Testis (tissue), 3 donors: ENCODE data around the gene NMD3. TPM values are rescaled to one million over a fixed set of nuclear protein-coding genes. Genes with fewer than 3 reads are reported as not detected.

ENCODE experiments used
- DNase-seq: peaks from one replicate; pipeline ENCODE4 v3.0.0-alpha.2; 2019
- H3K27ac ChIP-seq, 2 donors: fragments of 200-600 bp; sonication (generic); one replicate each; pipeline ENCODE4 v1.5.1; 2019
- H3K27me3 ChIP-seq: fragments of 200-600 bp; sonication (generic); one replicate; pipeline ENCODE4 v1.5.1; 2019
- H3K36me3 ChIP-seq: fragments of 200-600 bp; sonication (generic); one replicate; pipeline ENCODE4 v1.5.1; 2017; ENCODE audit warnings: low read depth; ENCODE audit errors: missing control alignments
- H3K4me1 ChIP-seq: fragments of 200-600 bp; sonication (generic); one replicate; pipeline ENCODE4 v1.5.1; 2019
- H3K4me3 ChIP-seq, 2 donors: fragments of 200-600 bp; sonication (generic); one replicate each; pipeline ENCODE4 v1.5.1; 2017 to 2019
- H3K9me3 ChIP-seq: fragments of 200-600 bp; sonication (generic); one replicate; pipeline ENCODE4 v1.5.1; 2017
- POLR2A ChIP-seq: fragments of 450-650 bp; IDR thresholded peaks from one replicate; pipeline ENCODE4 v1.6.1; 2017; ENCODE audit warnings: antibody characterized with exemption, mild to moderate bottlenecking, moderate library complexity
- WGBS, 2 donors: methylation state at CpG; one replicate each; pipeline ENCODE4 v1.1.5; 2018; 5-methylcytosine and 5-hydroxymethylcytosine counted together
- intact Hi-C: fragments of 100-400 bp; cut with DNase I; formaldehyde crosslinking; loops from one replicate; pipeline ENCODE4 v1.15.1; 2023; ENCODE audit warnings: low total_unique reads
- polyA plus RNA-seq: library from polyadenylated mRNA; stranded (reverse); fragments of 350-450 nt; fragmentation: Illumina TruSeq; extraction: RNeasy Lipid Tissue Mini Kit (QIAGEN cat#74804); gene quantifications from one replicate; pipeline ENCODE4 v1.2.3, GENCODE V29; 2014; ENCODE audit warnings: low read depth, low replicate concordance; ENCODE audit not compliant: insufficient read depth
- total RNA-seq, 2 donors: library from RNA; depleted of rRNA; stranded (reverse); fragments of >200 nt; gene quantifications; one replicate each; pipeline ENCODE4 v1.2.3, GENCODE V29; 2016
- TF ChIP-seq, protein P1 (sequence below), 3 experiments: fragments of 450-650 bp in 2 of 3; fragments of 200-600 bp in 1 of 3; sonication (generic) in 1 of 3; IDR thresholded peaks; one replicate each; pipeline ENCODE4 v1.5.1; 2016 to 2019; ENCODE audit warnings: antibody characterized with exemption in 3 of 3, mild to moderate bottlenecking in 2 of 3, moderate library complexity in 1 of 3

Gene NMD3
- total and polyA plus RNA-seq, 3 donors from 2014 or later: 17.5 to 30.5 (median 28.6) TPM

DNA sequence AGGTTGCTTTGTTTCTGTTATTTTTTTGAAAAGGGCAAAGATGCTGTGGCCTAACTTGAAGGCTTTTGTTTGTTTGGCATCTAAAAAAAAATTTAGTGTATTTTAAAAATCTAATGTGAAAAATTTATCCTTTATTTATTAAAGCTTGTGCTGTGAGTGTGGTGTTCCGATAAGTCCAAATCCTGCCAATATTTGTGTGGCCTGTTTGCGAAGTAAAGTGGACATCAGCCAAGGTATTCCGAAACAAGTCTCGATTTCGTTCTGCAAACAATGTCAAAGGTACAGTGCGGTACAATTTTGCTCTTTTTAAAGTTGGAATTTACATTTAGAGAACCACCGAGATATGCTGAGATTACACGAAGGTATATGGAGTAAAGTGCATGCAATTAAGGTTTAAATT lies 3.7 kb downstream of the NMD3 start:
- Histone ChIP-seq H3K36me3 (no peaks in the 10 kb centered on the region), H3K27ac (no peak overlapping the region), H3K27me3 (no peaks in the 10 kb centered on the region), H3K4me1 (peaks cover 6% of the 10 kb centered on the region), H3K9me3 (no peaks in the 10 kb centered on the region), H3K4me3 (no peak overlapping the region)
- WGBS, 2 donors: 91 to 93% methylated on average over 8 of the region's 8 CpGs
- TF ChIP-seq, protein P1, sequence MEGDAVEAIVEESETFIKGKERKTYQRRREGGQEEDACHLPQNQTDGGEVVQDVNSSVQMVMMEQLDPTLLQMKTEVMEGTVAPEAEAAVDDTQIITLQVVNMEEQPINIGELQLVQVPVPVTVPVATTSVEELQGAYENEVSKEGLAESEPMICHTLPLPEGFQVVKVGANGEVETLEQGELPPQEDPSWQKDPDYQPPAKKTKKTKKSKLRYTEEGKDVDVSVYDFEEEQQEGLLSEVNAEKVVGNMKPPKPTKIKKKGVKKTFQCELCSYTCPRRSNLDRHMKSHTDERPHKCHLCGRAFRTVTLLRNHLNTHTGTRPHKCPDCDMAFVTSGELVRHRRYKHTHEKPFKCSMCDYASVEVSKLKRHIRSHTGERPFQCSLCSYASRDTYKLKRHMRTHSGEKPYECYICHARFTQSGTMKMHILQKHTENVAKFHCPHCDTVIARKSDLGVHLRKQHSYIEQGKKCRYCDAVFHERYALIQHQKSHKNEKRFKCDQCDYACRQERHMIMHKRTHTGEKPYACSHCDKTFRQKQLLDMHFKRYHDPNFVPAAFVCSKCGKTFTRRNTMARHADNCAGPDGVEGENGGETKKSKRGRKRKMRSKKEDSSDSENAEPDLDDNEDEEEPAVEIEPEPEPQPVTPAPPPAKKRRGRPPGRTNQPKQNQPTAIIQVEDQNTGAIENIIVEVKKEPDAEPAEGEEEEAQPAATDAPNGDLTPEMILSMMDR (IDR thresholded peaks at IDR 0.05): no peak
- no peak for TF ChIP-seq POLR2A
- intact Hi-C loops: no loop called here
- DNase-seq: no peak

DNA sequence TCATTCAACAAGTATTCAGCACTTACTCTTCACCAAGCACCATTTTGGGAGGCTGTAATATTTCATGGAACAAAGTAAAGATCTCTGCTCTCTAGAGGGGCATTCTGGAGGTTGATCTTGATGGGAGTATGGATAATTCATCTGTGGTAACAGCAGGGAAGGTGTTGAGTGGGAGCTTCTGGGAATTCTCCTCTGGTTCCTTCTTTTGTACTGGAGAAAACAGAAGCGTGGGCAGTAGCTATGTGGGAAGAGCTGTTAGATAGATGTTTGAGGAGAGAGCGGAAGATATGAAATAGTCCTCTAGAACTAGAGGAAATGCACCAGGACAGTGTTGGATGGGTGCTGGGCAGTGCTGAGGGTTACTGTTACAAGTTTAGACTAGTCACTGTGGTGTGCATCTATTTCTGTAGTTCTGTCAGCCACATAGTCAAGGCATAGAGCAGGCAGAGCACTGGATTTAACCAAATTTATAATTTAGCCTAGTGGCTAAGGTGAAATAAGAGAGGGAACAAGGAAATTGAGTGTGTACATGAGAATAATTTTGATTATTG lies 9.6 kb downstream of the NMD3 start:
- intact Hi-C loops: no loop called here
- DNase-seq: no peak
- no peaks in the 10 kb centered on the region for H3K36me3 ChIP-seq
- no peaks in the 10 kb centered on the region for H3K4me1 ChIP-seq
- H3K4me3 ChIP-seq: no peak overlapping the region
- TF ChIP-seq POLR2A: no peak
- TF ChIP-seq, protein P1 (IDR thresholded peaks at IDR 0.05): no peak
- H3K27me3 ChIP-seq: no peaks in the 10 kb centered on the region
- 89 to 92% methylated on average over 2 of the region's 2 CpGs for WGBS, 2 donors
- no peak overlapping the region for H3K27ac ChIP-seq
- H3K9me3 ChIP-seq: no peaks in the 10 kb centered on the region

DNA sequence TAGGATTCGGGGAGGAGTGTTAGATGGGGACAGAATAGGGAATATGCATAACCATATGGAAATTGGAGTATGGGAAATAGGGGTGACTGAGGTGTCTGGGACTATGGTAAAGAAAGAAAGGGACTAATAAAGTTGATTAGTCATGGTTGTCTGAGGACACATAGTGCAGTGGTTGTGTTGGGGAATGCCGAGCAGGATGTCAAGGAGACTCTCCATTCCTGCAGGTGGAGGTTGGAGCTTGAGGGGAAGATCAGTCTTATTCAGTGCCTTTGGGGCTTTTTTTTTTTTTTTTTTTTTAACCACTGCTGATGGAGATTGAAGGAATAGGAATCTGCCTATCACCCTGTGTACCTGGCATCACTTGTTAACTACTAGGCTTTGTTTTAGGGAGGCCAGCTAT lies 10.8 kb downstream of the NMD3 start:
- DNase-seq: no peak
- Histone ChIP-seq H3K36me3 (no peaks in the 10 kb centered on the region), H3K4me3 (no peak overlapping the region), H3K4me1 (no peaks in the 10 kb centered on the region), H3K9me3 (no peaks in the 10 kb centered on the region), H3K27me3 (no peaks in the 10 kb centered on the region), H3K27ac (no peak overlapping the region)
- TF ChIP-seq POLR2A: no peak
- intact Hi-C loops: no loop called here
- 95 to 100% methylated on average over 2 of the region's 2 CpGs for WGBS, 2 donors

DNA sequence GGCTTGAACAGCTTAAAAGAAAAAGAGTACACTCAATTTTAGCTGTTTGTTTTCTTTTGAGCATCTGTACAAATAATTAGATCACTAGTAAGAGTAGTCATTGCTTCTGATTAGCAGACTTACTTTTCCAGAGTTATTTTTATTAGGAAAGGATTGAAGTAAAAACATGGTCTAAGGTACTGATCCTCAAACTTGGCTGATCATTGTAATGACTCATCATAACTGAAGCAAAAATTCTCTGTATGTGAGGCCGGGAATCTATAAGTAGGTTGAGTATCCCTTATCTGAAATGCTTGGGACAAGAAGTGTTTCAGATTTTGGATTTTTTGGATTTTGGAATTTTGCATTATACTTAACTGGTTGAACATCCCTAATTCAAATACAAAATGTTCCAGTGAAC lies 12.4 kb downstream of the NMD3 start:
- Histone ChIP-seq H3K4me3 (no peak overlapping the region), H3K27me3 (no peaks in the 10 kb centered on the region), H3K27ac (no peak overlapping the region), H3K36me3 (no peaks in the 10 kb centered on the region), H3K9me3 (no peaks in the 10 kb centered on the region), H3K4me1 (no peaks in the 10 kb centered on the region)
- DNase-seq: no peak
- WGBS, 2 donors: 89 to 91% methylated on average over 1 of the region's 1 CpG
- TF ChIP-seq POLR2A: no peak
- TF ChIP-seq, protein P1 (IDR thresholded peaks at IDR 0.05): no peak
- intact Hi-C loops: no loop called here

DNA sequence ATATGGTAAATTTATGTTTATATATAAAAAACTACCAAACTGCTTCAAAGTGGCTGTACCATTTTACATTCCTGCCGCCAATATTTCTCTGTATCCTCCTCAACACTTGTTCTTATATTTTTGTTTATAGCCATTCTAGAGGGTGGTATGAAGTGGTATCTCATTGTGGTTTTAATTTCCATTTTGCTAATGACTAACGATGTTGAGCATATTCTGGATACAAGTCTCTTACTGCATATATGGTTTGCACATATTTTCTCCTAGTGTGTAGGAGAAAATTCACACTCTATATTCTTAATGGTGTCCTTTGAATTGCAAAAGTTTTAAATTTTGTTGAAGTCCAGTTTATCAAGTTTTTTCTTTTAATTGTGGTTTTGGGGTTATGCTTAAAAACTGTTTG lies 15.1 kb downstream of the NMD3 start:
- Histone ChIP-seq H3K9me3 (no peaks in the 10 kb centered on the region), H3K4me3 (no peak overlapping the region), H3K27ac (no peak overlapping the region), H3K4me1 (no peaks in the 10 kb centered on the region), H3K36me3 (no peaks in the 10 kb centered on the region), H3K27me3 (no peaks in the 10 kb centered on the region)
- intact Hi-C loops: no loop called here
- no peak for DNase-seq
- WGBS, 2 donors: 98 to 100% methylated on average over 2 of the region's 2 CpGs
- TF ChIP-seq, protein P1 (IDR thresholded peaks at IDR 0.05): no peak
